Mammary epithelial cell (primary cell): ENCODE data around the gene GRIN3A.

ENCODE experiments used
- CTCF ChIP-seq, 2 donors: IDR thresholded peaks in 1 of 2; conservative IDR thresholded peaks in 1 of 2; 2 replicates each; pipeline ENCODE4 v1.5.1; 2011 to 2012; ENCODE audit warnings: inconsistent platforms in 2 of 2, low read length in 2 of 2, mild to moderate bottlenecking in 2 of 2, control low read depth in 1 of 2, low read depth in 1 of 2; ENCODE audit not compliant: insufficient read depth in 1 of 2; ENCODE audit errors: extremely low read depth in 1 of 2
- EZH2 ChIP-seq: IDR thresholded peaks from 2 replicates; pipeline ENCODE4 v1.6.1; 2012; ENCODE audit warnings: low read length, inconsistent platforms, borderline replicate concordance

GRCh38 chr9:101634741-101635409 lies 103.6 kb downstream of the GRIN3A start:
- TF ChIP-seq CTCF (conservative IDR thresholded peaks at IDR 0.05 in 1 of 2, IDR thresholded peaks at IDR 0.05 in 1 of 2; ENCODE audit: extremely low read depth in 1 of 2, insufficient read depth in 1 of 2, low read depth in 1 of 2, low read length in 2 of 2) (no peak), EZH2 (no peak)
